ENCODE results near the gene GHR.

DNA sequence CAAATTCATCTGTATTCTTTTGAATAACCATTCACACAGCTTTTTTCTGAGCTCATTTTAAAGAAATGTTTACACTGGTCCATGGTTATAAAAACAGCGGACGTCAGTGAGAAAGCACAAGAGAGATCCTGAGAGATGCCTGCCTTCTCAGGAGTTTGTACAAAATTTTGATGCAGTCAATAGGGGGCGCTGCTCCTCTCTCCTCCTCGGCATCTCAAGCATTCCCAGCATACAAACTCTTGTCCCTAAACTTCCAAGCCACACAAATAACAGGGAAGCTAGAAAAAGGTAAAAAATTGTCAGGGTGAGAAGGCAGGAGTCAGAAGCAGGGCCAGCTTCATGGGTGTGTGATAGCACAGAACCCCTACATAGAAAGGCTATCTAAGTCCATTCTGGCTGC lies 322.2 kb downstream of the GHR start:
- TF ChIP-seq, protein P1, sequence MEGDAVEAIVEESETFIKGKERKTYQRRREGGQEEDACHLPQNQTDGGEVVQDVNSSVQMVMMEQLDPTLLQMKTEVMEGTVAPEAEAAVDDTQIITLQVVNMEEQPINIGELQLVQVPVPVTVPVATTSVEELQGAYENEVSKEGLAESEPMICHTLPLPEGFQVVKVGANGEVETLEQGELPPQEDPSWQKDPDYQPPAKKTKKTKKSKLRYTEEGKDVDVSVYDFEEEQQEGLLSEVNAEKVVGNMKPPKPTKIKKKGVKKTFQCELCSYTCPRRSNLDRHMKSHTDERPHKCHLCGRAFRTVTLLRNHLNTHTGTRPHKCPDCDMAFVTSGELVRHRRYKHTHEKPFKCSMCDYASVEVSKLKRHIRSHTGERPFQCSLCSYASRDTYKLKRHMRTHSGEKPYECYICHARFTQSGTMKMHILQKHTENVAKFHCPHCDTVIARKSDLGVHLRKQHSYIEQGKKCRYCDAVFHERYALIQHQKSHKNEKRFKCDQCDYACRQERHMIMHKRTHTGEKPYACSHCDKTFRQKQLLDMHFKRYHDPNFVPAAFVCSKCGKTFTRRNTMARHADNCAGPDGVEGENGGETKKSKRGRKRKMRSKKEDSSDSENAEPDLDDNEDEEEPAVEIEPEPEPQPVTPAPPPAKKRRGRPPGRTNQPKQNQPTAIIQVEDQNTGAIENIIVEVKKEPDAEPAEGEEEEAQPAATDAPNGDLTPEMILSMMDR (IDR thresholded peaks at IDR 0.05; ENCODE audit: poor library complexity, severe bottlenecking) = no peak
- TF ChIP-seq TAF1 (IDR thresholded peaks at IDR 0.05; ENCODE audit: low read depth) (no peak), RAD21 (conservative IDR thresholded peaks at IDR 0.05) (no peak), POLR2AphosphoS5 (IDR thresholded peaks at IDR 0.05) (no peak), MXI1 (conservative IDR thresholded peaks at IDR 0.05; ENCODE audit: poor library complexity, severe bottlenecking) (no peak), REST (IDR thresholded peaks at IDR 0.05; ENCODE audit: borderline replicate concordance) (no peak), EP300 (conservative IDR thresholded peaks at IDR 0.05; ENCODE audit: poor library complexity, severe bottlenecking) (no peak), EZH2 (IDR thresholded peaks at IDR 0.05; ENCODE audit: borderline replicate concordance, insufficient read depth, low read length, poor library complexity, severe bottlenecking) (no peak), SMC3 (conservative IDR thresholded peaks at IDR 0.05; ENCODE audit: poor library complexity) (no peak)

Data from neural cell (in vitro differentiated cells).